DMS 273 (cell line): ENCODE results near the gene CST2.
"Not testable (repeated sequence)": the region's sequence is repeated elsewhere in the genome, so short reads cannot be mapped to it uniquely, and the experiment has no call there.

Experiments used
- DNase-seq: peaks from one replicate; lab custom pipeline; 2025; ENCODE audit not compliant: unreplicated experiment; lab: John Stamatoyannopoulos, UW

CST2 gene, protein sequence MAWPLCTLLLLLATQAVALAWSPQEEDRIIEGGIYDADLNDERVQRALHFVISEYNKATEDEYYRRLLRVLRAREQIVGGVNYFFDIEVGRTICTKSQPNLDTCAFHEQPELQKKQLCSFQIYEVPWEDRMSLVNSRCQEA

DNA sequence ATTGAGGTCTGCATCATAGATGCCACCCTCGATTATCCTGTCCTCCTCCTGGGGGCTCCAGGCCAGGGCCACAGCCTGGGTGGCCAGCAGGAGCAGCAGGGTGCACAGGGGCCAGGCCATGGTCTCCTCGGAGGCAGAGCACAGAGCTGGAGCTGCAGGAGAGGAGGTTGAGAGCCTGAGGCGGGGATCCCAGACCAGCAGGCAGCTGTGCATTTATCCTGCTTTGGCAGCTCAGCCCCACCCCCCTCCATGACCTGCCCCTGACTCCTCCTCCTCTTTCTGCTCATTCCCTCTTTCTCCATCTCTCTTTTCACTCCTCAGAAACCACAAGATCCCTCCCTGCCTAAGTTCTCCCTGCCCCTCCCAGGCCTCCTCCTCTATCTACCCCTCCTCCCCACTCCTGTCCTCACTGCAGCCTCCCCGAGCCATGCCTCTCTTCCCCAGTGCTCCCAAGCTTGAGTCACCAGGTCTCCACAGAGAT, at the start of gene CST2:
TSS of gene CST2 (minus strand) at position 189 of the 481 bp plus-strand sequence. CDS start at position 120, 69 bp downstream.
- no peak for DNase-seq

DNA sequence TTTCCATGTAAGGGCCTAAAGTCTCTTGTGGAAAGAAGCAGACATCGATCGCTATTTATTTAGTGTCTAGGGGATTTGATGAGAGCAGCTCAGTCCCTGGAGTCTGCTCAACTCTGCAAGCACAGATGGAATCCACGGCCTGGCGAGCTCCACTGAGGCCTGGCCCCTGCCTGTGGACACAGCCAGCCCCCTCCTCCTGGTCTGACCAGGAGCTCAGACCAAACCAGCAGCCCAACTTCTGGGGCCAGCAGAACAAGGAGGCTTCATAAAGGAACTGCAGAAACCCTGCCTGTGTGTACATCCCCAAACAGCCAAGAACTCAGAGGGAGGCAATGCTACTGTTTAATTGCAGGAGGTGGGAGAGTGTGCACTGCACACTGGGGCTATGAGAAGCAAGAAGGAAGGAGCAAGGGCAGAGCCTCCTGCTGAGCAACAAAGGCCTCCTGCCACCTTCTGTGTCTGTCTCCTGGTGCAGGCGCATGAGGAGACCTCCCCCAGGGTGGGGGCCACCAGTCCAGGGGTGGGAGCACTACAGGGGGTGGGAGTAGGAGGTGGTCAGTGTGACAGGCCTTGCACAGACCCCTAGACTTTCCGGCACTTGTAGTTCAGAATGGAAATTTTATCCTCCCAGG, 49.2 kb upstream of the CST2 start:
- DNase-seq: no peak

DNA sequence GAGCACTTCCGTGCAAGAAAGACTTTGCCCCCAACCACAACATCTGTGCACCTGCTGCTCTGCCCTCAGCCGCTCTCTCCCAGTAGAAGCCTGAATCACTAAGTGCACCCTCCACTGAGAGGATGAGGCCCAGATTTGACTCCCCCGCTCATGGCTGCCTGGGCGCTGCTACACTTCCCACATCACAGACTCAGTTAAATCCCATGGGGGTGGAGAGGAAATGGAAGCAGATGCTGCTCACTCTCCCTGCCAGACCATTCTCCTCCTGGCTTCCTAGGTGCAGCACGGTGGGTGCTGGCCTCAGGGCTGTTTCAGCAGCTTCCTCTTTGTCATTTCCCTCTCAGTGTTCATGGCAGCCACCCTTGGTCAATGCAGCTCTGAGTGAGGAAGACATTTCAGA, 48.2 kb upstream of the CST2 start:
- peak; percentile 16 for DNase-seq

DNA sequence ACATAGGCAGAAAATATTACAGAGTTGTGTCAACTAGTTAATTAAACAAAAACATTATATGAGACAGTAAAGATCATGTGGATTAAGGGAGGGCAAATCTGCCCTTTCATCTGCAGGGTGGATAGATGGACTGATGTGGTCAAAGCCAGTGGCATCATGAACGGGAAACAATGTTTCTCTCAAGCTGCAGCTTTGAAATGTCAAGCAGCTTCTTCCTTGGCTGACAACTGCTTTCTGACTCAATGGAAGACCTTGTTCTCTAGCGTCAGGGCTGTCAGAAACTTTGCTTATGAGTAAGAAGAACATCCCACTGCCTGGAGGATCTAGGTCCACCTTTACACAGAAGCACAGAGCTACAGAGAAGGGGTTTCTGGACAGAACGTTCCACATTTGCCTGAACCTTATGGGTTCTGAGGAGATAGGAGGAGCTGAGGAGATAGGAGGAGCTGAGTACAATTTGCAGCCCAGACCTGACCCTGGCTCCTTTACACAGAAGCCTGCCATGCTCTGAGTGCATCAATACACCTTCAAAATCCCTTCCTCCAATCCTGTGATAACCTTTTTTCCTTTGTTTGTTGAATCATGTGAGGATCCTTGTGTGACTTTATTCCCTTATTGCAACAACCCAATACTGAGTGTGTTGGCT, 47.0 kb upstream of the CST2 start:
- DNase-seq: no peak

DNA sequence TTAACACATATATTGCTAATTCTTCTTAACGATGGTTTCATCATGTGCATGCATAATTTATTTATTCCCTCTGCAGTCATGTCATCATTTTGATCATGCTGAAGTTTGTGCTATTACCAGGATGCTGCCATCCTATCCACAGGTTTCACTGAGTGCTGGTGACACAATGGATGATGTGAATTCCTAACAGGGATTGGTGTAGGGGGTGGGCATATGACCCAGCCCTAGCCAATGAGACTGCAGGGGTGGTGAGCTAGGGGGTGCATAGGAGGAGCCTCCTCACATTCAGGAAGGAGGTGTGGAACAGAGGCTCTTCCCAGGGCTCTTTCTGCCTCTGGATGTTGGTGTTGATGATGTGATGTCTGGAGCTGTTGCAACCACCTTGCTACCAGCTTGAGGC, 45.5 kb upstream of the CST2 start:
- DNase-seq: no peak

DNA sequence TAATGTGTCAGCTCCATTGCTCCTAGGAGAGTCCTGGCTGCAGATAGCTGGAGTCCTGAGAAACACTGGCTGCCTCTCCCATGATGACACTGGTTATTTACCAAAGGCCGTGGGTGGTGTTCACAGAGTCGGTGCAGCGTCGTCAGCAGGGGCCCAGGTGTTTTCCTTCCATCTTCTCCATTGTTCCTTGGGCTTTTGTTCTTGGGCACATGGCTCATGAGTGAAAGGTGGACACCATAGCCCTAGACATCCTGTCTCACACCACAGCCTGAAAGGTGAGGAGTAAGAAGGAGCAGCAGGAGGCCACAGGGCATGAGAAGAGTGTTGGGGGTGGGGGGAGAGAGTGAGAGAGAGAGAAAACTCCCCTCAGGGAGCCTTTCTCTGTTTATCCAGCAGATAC, 43.9 kb upstream of the CST2 start:
- DNase-seq: no peak

DNA sequence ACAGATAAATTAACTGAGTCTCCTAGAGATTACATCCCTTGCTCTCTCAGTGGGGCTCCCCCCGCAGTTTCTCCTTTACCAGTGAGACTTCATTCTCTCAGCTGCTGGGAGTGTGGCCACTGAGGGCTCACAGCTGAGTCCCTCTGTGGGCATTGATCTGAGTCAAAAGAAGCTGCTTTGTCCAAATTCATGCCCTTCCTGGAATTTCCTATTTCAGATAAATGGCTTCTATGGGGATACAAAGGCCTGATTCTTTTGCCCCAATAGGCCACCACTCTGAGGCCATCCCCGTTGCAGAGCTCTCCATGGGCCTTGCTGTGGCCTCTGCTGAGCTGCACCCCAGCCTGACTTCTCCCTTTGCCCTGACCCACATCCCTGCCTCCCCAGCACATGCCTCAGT, 43.0 kb upstream of the CST2 start:
- no peak for DNase-seq

DNA sequence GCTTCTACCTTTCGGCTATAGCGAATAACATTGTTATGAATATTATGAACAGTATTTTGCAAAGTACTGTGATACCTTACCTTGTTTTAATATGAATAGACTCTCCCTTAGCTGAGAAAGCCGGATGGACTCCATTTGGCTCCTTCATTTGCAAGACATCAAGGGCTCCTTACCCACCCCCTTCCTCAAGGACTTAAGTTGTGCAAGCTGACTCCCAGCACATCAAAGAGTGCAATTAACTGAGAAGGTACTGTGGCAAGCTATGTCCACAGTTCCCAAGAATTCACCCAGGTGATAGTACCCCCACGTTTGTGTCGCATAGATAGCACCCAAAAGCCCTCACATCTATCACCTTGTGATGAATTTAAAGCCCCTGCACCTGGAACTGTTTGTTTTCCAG, 41.8 kb upstream of the CST2 start:
- no peak for DNase-seq

DNA sequence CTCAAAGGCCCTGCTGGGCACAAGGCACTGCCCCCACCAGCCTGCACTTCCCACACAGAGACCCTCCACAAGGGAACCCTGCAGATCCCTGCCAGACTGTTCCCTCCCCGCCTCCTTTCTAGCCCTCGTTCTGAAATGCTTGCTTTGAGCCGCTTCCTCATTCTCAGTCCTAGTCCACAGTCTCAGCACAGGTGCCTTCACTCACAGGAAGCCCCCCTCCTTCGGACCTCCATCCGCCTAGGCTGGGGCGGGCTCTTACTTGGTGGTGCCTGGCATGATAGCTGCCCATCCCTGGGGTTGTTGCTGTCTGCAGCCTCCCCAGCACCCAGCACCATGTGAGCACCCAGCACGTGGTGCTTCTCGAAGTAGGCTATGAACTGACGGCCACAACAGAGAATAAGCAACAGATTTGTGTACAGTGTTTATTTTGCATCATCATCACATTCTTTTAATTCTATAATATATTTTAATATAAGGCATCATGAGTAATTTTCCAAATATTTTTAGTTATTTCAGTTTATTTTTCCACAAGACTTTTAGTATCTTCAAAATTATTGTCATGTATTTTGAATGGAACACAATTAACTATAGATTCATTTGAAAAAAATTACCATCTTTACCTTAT, 40.7 kb upstream of the CST2 start:
- DNase-seq: no peak

DNA sequence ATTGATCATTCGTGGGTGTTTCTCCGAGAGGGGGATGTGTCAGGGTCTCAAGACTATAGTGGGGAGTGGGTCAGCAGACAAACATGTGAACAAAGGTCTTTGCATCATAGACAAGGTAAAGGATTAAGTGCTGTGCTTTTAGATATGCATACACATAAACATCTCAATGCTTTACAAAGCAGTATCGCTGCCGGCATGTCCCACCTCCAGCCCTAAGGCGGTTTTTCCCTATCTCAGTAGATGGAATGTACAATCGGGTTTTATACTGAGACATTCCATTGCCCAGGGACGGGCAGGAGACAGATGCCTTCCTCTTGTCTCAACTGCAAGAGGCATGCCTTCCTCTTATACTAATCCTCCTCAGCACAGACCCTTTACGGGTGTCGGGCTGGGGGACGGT, 34.2 kb upstream of the CST2 start:
- DNase-seq: not testable (repeated sequence)

DNA sequence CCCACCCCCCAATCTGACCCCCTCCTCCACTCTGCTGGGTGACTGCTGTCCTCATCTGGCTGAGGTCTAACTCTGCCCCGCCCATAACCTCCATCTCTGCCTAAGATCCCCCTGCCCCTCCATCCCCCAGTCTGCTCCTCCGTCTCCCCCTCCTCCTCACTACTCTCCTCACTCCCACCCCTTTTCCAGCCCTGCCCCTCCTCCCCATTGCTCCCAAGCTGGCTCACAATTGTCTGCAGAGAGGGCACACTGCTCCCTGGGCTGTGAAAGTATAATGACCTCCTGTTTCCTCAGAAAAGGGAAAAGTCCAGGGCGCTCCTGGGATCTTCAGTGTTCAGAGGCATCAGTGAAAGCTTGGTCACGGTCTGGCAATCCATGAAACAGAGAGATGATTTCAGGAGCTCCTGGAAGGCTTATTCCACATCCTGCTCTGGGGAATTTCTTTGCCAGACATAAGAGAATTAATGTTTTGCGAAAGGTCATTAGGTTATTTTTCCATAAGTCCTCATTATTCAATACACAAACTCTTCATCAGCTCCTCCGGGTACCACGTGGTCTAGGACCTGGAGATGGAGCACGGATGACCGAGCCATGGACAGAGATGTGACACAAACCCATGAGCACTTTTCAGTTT, 31.6 kb upstream of the CST2 start:
- DNase-seq: no peak

DNA sequence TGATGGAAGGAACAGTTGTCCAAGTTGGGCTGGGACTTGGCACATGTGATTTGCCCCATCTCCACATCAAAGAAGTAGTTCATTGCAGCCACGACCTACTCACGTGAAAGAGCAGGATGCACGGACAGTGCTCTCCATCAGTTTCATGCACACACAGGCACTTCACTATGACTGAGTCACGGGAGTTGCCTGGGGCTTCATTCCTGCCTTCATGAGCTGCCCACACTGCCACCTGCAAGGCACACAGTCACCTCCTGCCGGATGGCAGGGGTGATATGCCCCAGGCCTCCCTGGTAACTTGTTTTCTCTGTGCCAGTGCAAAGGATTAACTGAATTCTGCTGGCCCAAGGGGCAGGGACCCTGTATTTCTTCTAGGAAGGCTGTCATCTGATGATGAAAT, 30.2 kb upstream of the CST2 start:
- no peak for DNase-seq

DNA sequence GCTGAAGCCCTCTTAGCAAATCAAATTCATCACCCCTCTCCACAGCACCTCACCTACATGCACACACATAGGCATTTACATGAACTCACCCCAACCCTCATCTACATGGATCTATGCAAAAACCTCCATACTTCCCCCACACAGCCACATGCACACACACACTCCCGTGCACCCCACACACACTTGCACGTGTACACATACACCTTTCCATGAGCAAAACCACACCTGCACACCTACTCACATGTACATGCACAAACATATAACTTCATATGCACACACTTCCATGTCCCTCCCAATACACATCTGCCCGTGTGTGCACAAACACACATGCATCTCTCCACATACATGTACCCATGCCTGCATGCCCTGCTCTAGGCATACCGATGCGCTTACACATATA, 29.7 kb upstream of the CST2 start:
- no peak for DNase-seq

DNA sequence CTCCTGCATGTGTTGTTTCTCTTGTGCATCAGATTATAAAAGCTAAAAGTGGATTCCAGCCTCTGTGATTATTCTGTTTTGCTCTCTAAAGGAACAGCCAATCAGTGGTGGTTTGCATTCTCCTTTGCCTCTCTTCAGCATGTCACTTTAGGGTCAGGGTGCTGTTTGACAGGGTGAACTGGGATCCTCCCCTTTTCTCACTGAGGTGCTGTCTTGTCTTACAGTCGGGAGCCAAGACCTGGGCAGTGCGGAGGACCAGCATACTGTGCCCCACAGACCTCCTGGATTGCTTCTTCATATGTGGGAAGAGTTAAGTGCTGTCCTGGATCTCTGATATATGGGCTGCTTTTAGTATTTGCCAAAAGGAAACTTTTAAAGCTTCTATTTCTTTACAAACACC, 15.2 kb upstream of the CST2 start:
- no peak for DNase-seq

DNA sequence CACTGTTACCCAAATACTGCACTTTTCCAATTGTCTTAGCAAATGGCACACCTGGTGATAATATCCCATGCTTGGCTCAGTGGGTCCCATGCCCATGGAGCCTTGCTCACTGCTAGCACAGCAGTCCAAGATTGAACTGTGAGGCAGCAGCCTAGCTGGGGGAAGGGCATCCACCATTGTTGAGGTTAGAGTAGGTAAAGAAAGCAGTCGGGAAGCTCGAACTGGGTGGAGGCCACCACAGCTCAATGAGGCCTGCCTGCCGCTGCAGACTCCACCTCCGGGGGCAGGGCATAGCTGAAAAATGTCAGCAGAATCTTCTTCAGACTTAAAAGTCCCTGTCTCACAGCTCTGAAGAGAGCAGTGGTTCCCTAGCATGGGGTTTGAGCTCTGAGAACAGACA, 9.2 kb upstream of the CST2 start:
- DNase-seq: no peak

DNA sequence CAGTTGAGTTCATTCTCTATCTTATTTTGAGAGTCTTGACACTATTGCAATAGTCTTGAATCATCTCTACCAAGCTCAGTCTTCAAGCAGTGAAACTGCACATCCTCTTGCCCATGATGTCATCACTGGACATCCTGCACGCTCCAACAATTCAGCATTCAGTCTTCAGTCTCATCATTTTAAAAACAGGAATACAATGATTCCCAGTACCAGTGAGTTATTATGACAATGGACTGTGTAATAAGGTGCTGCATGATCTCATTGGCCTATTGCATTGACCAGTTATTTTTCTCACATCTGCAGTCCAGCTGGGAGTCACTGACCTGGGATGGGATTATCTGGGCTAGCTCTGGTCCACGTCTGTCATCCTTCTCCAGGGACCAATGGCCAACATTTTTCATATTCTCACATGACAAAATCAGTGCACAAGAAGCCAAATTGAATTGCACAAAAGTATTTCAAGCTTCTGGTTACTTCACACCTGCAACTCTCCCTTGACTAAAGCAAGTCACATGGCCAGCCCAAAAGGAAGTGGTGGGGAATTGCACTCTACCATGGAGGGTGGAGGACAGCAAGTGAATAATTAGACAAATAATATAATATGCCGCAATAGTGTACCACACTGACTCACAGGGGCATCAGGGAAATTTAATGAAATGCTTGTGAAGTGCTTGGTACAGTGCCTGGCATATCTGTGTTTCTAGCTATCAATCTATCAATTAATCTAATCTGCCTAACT, 6.4 kb upstream of the CST2 start:
- DNase-seq: no peak

DNA sequence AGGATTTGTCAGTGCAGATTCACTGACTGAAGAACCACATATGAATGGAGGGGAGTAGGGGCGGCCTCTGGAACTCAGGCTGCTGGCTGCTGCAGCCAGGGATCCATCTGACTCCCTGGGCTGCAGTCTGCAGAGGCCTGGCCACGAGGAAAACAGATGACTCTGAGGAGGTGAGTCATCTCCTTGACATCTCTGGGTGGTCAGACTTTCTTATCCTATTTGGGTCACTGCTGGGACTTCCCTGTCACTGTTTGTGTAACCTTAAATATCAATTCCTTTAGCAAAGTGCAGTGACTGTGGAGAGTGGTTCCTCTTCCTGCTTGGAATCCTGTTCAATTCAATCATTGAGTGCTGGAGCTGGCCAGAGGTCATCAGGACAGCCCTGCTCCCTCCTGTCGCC, 5.4 kb upstream of the CST2 start:
- not testable (repeated sequence) for DNase-seq

DNA sequence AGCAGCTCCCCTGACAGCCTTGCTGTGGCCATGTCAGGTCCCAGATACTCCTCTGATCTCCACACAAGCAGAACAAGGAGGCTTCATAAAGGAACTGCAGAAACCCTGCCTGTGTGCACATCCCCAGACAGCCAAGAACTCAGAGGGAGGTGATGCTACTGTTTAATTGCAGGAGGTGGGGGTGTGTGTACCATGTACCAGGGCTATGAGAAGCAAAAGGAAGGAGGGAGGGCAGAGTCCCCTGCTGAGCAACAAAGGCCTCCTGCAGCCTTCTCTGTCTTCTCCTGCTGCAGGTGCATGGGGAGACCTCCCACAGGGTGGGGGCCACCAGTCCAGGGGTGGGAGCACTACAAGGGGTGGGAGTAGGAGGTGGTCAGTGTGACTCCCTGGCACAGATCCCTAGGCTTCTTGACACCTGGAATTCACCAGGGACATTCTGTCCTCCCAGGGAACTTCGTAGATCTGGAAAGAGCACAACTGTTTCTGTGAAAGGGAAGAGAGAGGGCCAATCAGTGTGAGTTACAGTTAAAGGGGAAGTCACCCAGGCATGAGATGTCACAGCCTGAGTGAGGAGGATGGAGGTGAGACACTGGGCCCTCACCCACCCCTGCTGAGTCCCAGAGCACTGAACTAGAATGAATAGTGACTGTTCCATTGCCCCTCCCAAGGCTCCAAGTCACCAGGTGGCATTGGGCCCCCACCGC, 2.8 kb downstream of the CST2 start:
- no peak for DNase-seq

DNA sequence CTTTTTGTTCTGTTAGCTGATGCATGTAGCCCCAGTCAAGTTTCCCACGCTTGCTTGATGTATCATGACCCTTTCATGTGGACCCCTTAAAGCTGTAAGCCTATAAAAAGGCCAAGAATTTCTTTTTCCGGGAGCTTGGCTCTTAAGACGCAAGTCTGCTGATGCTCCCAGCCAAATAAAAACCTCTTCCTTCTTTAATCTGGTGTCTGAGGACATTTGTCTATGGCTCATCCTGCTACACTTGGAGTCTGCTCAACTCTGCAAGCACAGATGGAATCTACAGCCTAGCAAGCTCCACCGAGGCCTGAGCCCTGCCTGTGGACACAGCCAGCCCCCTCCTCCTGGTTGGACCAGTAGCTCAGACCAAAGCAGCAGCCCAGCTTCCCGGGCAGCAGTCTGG, 3.4 kb downstream of the CST2 start:
- no peak for DNase-seq

DNA sequence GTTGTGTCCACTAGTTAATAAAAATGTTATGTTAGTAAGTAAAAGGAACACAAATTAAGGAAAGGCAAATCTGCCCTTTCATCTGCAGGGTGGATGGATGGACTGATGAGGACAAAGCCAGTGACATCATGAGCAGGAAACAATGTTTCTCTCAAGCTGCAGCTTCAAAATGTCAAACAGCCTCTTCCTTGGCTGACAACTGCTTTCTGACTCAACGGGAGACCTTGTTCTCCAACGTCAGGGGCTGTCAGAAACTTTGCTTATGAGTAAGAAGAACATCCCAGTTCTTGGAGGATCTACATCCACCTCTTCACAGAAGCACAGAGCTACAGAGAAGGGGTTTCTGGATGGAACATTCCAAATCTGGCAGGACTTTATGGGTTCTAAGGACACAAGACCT, 6.0 kb downstream of the CST2 start:
- DNase-seq: no peak
